Head of caudate nucleus (tissue), 42 donors: Measurements from ENCODE around the gene NFIX.

ENCODE experiments used
- DNase-seq, 42 donors: peaks; one replicate each; pipeline versions ENCODE4 v3.0.0 to v3.0.0-alpha.2; 2020 to 2021; ENCODE audit warnings: mixed read lengths in 7 of 42
- intact Hi-C: fragments of 100-400 bp; cut with DNase I; formaldehyde crosslinking; loops from one replicate; pipeline ENCODE4 v1.15.0; 2022

NFIX gene

GRCh38 chr19:13100841-13101589 lies 105.7 kb downstream of the NFIX start:
- peak in 1 of 42 donors; percentile 11 for DNase-seq
- intact Hi-C loops, result no loop called here

- DNase-seq, result no peak
- intact Hi-C loops, result no loop called here
Measured at GRCh38 chr19:13101590-13102415, 106.5 kb downstream of the NFIX start.

DNA sequence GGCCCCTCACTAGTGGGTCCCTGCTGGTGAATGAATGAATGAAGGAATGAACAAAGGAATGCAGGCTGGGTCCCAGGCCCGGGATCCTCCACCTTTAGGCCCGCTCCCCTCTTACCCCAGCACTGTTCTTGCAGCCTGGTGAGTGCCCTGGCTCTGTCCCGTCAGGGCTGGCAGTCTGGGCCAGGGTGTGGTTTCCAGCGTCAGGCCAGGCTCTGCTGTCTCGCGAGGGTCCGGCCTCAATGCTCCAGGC lies 107.1 kb downstream of the NFIX start:
- intact Hi-C loops, result no loop called here
- no peak for DNase-seq

DNA sequence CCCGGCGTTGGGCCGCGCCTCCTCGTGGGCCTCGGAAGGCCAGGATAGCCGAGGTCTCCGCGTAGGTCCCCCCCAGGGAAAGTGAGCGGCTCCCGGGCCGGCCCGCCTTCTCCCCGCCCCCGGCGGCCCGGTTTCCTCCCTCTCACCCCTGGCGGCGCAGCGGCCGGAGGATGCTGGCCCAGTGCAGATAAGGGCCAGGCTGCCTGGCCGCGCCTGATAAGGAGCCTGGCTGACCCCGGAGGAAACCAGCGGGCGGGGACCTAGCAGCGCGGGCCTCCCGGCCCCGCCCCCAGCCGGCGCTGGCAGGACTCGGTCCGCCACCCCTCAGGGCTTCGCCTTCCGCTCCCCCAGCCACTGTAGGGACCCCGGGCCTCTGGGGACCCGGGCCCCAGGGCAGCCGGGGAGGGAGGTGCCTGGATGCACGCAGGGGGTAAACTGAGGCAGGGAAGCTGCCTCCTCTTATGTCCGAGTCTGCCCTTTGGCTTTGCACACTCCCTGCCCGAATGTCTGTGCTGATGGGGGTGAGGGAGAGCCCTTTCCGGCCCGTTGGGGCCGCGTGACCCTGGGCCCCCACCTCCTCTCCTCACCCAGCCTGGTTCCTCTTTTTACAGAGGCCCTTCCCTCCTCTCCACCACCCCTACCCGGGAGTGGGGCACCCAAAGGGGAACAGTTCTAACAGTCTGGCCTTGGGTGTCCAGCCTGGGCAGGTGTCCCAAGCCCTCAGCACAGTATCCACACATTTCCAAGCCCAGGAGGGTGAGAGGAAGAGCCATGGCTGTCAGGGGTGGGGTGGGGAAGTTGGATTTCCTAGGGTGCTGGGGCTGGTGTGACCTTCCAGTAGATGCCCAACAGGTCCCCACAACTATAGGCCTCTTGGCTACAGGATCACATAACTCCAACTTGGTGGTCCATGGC lies 107.6 kb downstream of the NFIX start, which contains the start of gene LYL1:
Gene LYL1, minus strand, starts transcription at position 193 of the 915 bp plus-strand sequence. CDS start 1,687 bp downstream, outside the sequence.
- peak in 18 of 42 donors; percentile 26 to 67 (median 54) for DNase-seq
- intact Hi-C loops, result no loop called here

DNA sequence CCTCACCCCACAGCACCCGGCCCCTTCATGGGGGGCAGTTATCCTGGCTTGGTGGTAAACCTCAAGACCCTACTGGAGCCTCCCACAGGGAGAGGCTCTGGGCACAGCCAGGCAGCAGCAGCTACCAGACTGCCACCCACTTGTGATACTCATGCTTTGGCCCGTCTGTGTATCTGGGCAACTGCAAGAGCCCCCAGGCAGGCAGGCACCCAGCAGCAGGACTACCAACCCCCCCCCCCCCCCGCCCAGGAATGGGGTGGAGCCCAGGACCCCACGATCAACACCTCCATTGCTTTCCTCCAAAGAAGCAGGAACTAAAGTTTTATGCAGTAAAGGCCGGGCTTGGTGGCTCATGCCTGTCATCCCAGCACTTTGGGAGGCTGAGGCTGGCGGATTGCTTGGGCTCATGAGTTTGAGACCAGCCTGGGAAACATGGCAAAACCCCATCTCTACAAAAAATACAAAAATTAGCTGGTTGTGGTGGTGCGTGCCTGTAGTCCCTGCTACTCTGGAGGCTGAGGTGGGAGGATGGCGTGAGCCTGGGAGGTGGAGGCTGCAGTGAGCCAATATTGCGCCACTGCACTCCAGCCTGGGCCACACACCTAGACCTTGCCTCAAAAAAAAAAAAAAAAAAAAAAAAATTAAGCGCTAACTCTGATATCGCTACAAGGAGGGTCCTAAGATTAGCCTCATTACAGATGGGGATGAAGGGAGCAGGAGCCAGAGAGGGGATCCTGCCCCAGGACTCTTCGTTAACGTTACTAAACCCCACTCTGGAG lies 108.5 kb downstream of the NFIX start:
- DNase-seq, result no peak
- intact Hi-C loops, result no loop called here

- intact Hi-C loops, result no loop called here
- peak in 38 of 42 donors; percentile 23 to 82 (median 60) for DNase-seq
Measured at GRCh38 chr19:13104360-13104847, 109.1 kb downstream of the NFIX start.

GRCh38 chr19:13104848-13105711 lies 109.8 kb downstream of the NFIX start:
- intact Hi-C loops, result no loop called here
- DNase-seq, result no peak

- DNase-seq, result no peak
- intact Hi-C loops, result no loop called here
Measured at GRCh38 chr19:13109361-13110098, 114.3 kb downstream of the NFIX start.

GRCh38 chr19:13110099-13110610 lies 114.9 kb downstream of the NFIX start:
- intact Hi-C loops, result no loop called here
- no peak for DNase-seq

GRCh38 chr19:13112555-13112954 lies 117.3 kb downstream of the NFIX start:
- DNase-seq, result no peak
- intact Hi-C loops, result no loop called here

- intact Hi-C loops, result loop anchor here (2.0 kb wide), 1 partner anchor 35 kb away; the partner anchor contains the start of genes IER2 and STX10
- DNase-seq, result no peak
Measured at GRCh38 chr19:13115936-13116281, 120.6 kb downstream of the NFIX start.

GRCh38 chr19:13116282-13117175 lies 121.3 kb downstream of the NFIX start, which contains the start of gene TRMT1:
Gene TRMT1, minus strand, starts transcription at chr19:13116740. Its CDS starts 341 bp downstream, at chr19:13116399.
- intact Hi-C loops, result loop anchor here (2.0 kb wide), 1 partner anchor 34 kb away; the partner anchor contains the start of genes IER2 and STX10
- DNase-seq, result peak; percentile 87 to 98 (median 94)

DNA sequence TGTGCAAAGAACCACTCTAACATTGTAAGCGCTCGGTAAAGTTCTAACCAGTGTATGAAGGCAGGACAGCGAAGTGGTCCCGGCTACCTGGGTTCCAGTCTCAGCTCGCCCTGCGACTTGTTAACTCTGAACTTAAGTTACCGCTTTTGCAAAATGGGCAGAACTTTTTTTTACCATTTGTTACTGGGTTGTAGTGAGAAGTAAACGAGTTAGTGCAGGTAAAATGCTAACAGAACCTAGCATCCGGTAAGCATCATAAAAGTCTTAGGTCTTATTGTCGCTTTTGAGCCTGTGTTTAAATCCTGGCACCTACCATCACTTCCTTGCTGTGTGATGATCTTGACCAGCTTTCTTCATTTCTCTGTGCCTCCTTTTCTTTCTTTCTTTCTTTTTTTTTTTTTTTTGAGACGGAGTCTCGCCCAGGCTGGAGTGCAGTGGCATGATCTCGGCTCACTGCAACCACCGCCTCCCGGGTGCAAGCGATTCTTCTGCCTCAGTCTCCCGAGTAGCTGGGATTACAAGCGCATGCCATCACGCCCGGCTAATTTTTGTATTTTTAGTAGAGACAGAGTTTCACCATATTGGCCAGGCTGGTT lies 122.0 kb downstream of the NFIX start:
- no peak for DNase-seq
- intact Hi-C loops, result loop anchor here (2.0 kb wide), 1 partner anchor 34 kb away; the partner anchor contains the start of genes IER2 and STX10

DNA sequence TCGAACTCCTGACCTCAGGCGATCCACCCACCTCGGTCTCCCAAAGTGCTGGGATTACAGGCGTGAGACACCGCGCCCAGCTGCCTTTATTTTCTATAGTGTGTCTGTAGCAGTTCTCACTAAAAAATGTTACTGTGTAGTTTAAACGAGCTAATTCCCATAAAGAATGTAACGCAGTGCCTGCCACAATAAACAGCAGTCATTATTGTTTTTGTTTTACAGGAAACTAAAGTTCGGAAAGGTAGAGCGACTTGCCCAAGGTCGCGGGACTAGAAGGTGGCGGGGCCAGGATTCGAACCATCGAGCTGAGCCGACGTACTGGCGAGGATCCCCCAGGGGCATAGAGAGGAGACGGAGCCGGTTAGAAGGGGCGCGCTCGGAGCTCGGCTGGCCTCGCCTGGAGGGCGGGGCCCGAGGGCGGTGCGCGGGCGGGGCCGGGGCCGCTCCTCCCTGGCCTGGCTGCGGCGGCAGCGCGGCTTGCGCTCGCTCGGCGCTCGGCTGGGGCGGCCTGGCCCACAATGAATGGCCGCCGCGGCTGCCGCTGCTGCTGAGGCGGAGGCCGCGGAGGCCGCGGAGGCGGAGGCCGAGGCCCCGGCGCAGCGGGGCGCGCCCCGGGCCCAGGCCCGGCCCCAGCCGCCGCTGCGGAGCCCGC lies 122.6 kb downstream of the NFIX start, which contains the start of gene NACC1:
Gene NACC1, plus strand, starts transcription at position 493 of the 652 bp plus-strand sequence. CDS start 16,944 bp downstream, outside the sequence.
- peak; percentile 75 to 97 (median 93) for DNase-seq
- intact Hi-C loops, result loop anchor here (2.0 kb wide), 1 partner anchor 33 kb away; the partner anchor contains the start of genes IER2 and STX10
